OCI-LY3 (cell line): Measurements from ENCODE around the gene UGT2A2.
"Not testable (repeated sequence)": the region's sequence is repeated elsewhere in the genome, so short reads cannot be mapped to it uniquely, and the experiment has no call there.

Experiments used
- H2AFZ ChIP-seq: fragments of 200-600, 300-600 bp; shearing (Covaris generic); 2 replicates; pipeline ENCODE4 v1.6.0; 2014; ENCODE audit warnings: antibody characterized with exemption, low read depth, low read length
- H3K27ac ChIP-seq: fragments of 200-600, 300-600 bp; sonication (generic); 2 replicates; pipeline ENCODE4 v1.5.1; 2014; ENCODE audit warnings: mild to moderate bottlenecking, low read length, moderate library complexity, mixed read lengths
- H3K27me3 ChIP-seq: fragments of 200-600, 300-600 bp; sonication (generic); 2 replicates; pipeline ENCODE4 v1.6.1; 2014; ENCODE audit warnings: low read depth, low read length, mixed read lengths
- H3K36me3 ChIP-seq: fragments of 200-600, 300-600 bp; sonication (generic); replicated peaks from 2 replicates; pipeline ENCODE3; 2014; ENCODE audit warnings: low read depth, low read length, mixed read lengths
- H3K4me1 ChIP-seq: fragments of 300-600, 200-600 bp; sonication (generic); 2 replicates; pipeline ENCODE4 v1.6.1; 2014; ENCODE audit warnings: low read length, mixed read lengths
- H3K4me2 ChIP-seq: fragments of 200-600, 300-600 bp; sonication (generic); 2 replicates; pipeline ENCODE4 v1.6.1; 2014; ENCODE audit warnings: low read length, mixed read lengths
- H3K4me3 ChIP-seq: fragments of 300-600, 200-600 bp; sonication (generic); 2 replicates; pipeline ENCODE4 v1.5.1; 2014; ENCODE audit warnings: antibody characterized with exemption, mild to moderate bottlenecking, low read length, moderate library complexity
- H3K79me2 ChIP-seq: fragments of 300-600, 200-600 bp; shearing (Covaris generic); 2 replicates; pipeline ENCODE4 v1.6.1; 2014; ENCODE audit warnings: mild to moderate bottlenecking, low read length, mixed read lengths
- H3K9ac ChIP-seq: fragments of 300-600, 200-600 bp; shearing (Covaris generic); 2 replicates; pipeline ENCODE4 v1.6.0; 2014; ENCODE audit warnings: mild to moderate bottlenecking, low read length, moderate library complexity
- H3K9me3 ChIP-seq: fragments of 200-600, 300-600 bp; shearing (Covaris generic); 2 replicates; pipeline ENCODE4 v1.6.1; 2014; ENCODE audit warnings: low read length, mixed read lengths; ENCODE audit not compliant: insufficient read depth
- H4K20me1 ChIP-seq: fragments of 200-600, 300-600 bp; sonication (generic); 2 replicates; pipeline ENCODE4 v1.6.1; 2016; ENCODE audit warnings: low read length, mixed read lengths; ENCODE audit not compliant: insufficient read depth
- CTCF ChIP-seq: fragments of 200-600, 300-600 bp; sonication (generic); IDR thresholded peaks from 2 replicates; pipeline ENCODE4 v1.5.1; 2014; ENCODE audit warnings: antibody characterized with exemption, low read length, low read depth
- EZH2phosphoT487 ChIP-seq: fragments of 200-600 bp; shearing (Covaris generic); IDR thresholded peaks from 2 replicates; pipeline ENCODE4 v1.6.1; 2018; ENCODE audit warnings: antibody characterized with exemption, mixed run types, low read depth

Gene UGT2A2

GRCh38 chr4:69639542-69639941 is at the start of gene UGT2A2:
TSS of gene UGT2A2 (minus strand) at chr4:69639642. CDS start at chr4:69639640, 2 bp downstream.
- Histone ChIP-seq H3K27me3 (no peaks in the 10 kb centered on the region), H3K27ac (no peak within 1 kb of the TSS), H3K9me3 (no peaks in the 10 kb centered on the region), H3K4me2 (no peak within 1 kb of the TSS), H3K9ac (no peak within 1 kb of the TSS), H4K20me1 (no peaks in the 10 kb centered on the region), H3K36me3 (no peaks in the 10 kb centered on the region), H3K4me1 (no peaks in the 10 kb centered on the region), H2AFZ (no peak within 1 kb of the TSS), H3K4me3 (no peak within 1 kb of the TSS), H3K79me2 (no peaks in the 10 kb centered on the region)
- TF ChIP-seq EZH2phosphoT487: no peak
- TF ChIP-seq CTCF: no peak

DNA sequence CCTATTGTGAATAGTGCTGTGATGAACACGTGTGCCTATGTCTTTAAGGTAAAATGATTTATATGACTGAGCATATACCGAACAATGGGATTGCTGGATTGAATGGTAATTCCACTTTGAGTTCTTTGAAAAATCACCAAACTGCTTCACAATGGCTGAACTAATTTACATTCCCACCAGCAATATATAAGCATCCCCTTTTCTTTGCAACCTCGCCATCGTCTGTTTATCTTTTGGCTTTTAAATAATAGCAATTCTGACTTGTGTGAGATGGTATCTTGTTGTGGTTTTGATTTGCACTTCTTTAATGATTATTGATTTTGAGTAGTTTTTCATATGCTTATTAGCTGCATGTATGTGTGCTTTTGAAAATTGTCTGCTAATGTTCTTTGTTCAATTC is 45.4 kb upstream of the UGT2A2 start:
- Histone ChIP-seq H3K27me3 (no peaks in the 10 kb centered on the region), H4K20me1 (no peaks in the 10 kb centered on the region), H3K4me3 (no peak overlapping the region), H3K36me3 (no peaks in the 10 kb centered on the region), H2AFZ (no peak overlapping the region), H3K79me2 (no peaks in the 10 kb centered on the region), H3K27ac (no peak overlapping the region), H3K4me1 (no peaks in the 10 kb centered on the region), H3K9ac (no peak overlapping the region), H3K9me3 (no peaks in the 10 kb centered on the region), H3K4me2 (no peak overlapping the region)
- TF ChIP-seq CTCF: no peak
- TF ChIP-seq EZH2phosphoT487: no peak

DNA sequence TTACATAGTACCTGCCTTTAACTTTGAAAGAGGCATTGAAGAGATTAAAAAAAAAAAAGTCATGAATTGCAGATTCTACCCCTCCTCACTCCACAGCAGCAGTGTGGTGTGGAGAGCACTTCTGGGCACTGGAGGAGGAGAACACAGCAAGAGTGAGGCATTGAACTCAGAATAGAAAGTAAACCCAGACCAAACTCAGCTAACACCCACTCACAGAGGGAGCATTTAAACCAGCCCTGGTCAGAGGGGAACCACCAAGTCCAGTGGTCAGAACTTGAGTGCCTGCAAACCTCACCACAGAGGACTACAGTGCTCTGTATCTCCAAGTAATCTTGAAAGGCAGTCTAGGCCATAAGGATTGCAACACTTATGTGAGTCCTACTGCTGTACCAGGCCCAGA is 29.2 kb upstream of the UGT2A2 start:
- Histone ChIP-seq H3K4me3 (no peak overlapping the region), H3K9me3 (no peaks in the 10 kb centered on the region), H3K27me3 (no peaks in the 10 kb centered on the region), H4K20me1 (no peaks in the 10 kb centered on the region), H3K27ac (no peak overlapping the region), H3K9ac (no peak overlapping the region), H3K4me2 (no peak overlapping the region), H3K36me3 (no peaks in the 10 kb centered on the region), H3K4me1 (no peaks in the 10 kb centered on the region), H3K79me2 (no peaks in the 10 kb centered on the region), H2AFZ (no peak overlapping the region)
- TF ChIP-seq CTCF (no peak), EZH2phosphoT487 (no peak)

- H3K4me1 ChIP-seq, H3K9me3 ChIP-seq, H3K9ac ChIP-seq, H2AFZ ChIP-seq, H3K27me3 ChIP-seq, H4K20me1 ChIP-seq, H3K79me2 ChIP-seq, H3K4me2 ChIP-seq, H3K36me3 ChIP-seq, H3K4me3 ChIP-seq, H3K27ac ChIP-seq: not testable (repeated sequence)
Measured at GRCh38 chr4:69664009-69664408, 24.6 kb upstream of the UGT2A2 start.

GRCh38 chr4:69661130-69661803 is 21.8 kb upstream of the UGT2A2 start:
- not testable (repeated sequence) for H2AFZ ChIP-seq, H3K4me3 ChIP-seq, H3K36me3 ChIP-seq, H3K4me2 ChIP-seq, H3K27ac ChIP-seq, H3K9me3 ChIP-seq, H3K9ac ChIP-seq, H3K27me3 ChIP-seq, H3K4me1 ChIP-seq, H4K20me1 ChIP-seq, H3K79me2 ChIP-seq
